NCI-H748 treated with DMSO at 0.1 percent for 48 hours (cell line): Measurements from ENCODE around the gene PRKG1.
A peak's percentile ranks its signal among the peaks of the same experiment; 100 is the strongest.

Experiments
- DNase-seq: peaks from one replicate; lab custom pipeline; 2025; lab: John Stamatoyannopoulos, UW

The PRKG1 gene

DNA sequence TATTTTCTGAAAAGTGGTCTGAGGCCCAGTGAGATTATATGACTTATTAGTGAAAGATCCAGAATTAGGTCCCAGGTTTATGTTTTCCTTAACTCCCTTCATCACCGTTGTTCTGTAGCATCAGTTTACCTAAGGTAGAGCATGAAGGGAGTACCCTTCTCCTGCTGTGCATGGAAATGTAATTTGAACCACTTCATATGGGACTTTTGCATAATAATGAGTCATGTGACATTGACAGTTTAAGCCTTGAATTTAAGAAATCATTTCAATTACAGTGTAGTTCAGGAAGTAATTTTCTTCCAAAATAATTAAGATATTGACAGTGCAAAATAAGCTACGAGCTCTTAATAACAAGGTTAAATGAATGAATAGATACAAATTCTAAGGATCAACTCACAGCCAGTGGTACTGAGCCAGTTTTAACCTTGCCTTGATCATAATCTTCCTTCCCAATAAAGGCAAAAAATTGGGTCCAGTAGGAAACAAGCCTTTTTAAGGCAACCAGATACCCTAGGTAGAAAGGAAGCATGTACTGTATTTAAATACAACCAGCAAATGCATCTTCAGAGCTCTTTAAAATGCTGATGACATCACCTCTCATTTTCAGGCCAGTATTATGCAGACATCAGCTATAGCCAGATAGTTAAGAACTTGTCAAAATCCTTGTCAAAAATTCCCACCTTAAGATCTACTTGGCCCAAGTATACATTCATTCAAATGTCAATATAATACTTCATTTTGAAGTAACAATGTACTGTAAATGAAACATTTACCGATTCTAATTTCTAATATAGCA is 1191.0 kb downstream of the PRKG1 start:
- no peak for DNase-seq

DNA sequence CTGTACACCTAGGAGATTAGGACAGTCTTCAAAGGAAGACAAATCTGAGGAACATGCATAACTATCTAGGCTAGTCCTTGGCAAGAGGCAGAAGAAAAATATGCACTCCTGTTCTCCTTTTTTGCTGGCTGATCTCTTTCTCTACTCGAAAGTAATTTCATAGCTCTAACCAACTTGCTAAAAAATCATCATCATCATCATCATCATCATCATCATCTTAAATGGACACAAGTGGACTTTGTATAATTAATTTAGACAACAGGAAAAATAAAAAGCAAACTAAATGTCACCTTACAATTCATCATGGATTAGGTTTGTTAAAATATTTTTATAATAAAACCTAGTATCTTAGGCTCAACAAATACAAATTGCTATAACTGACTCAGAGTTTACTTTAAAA is 1192.6 kb downstream of the PRKG1 start:
- no peak for DNase-seq

DNA sequence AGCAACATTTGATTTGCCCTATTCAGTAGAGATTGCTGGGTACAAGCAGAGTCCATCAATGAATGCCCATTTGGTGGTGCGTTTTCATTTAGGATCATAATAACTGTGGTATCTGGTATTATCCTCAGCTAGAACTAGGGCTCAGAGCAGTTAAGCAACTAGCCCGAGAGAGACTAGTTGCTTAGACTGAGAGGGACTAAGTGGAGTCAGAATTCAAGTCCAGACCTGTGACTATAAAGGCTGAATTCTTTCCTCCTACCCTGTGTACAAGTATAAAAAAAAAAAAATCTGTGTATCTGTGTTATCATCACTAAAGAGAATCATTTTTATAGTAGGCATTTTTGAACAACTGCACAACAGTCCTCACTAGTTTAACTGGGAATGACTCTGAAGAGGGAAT is 1194.5 kb downstream of the PRKG1 start:
- no peak for DNase-seq

GRCh38 chr10:52269233-52269632 is 1194.9 kb downstream of the PRKG1 start:
- DNase-seq, result no peak

DNA sequence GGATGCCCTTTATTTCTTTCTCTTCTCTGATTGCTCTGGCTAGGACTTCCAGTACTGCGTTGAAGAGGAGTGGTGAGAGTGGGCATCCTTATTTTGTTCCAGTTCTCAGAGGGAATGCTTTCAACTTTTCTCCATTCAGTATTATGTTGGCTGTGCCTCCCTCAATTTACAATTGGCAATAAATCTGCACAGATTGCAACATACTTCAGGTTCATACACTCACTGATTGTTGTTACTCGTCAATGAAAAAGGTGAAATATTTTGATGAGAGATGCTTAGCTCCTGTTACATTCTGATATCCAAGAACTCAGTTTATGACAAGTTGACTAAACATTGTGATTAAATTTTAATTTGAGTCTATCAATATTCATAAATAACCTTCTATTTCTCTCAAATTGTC is 1201.9 kb downstream of the PRKG1 start:
- DNase-seq, result no peak

GRCh38 chr10:52276986-52277385 is 1202.7 kb downstream of the PRKG1 start:
- no peak for DNase-seq

DNA sequence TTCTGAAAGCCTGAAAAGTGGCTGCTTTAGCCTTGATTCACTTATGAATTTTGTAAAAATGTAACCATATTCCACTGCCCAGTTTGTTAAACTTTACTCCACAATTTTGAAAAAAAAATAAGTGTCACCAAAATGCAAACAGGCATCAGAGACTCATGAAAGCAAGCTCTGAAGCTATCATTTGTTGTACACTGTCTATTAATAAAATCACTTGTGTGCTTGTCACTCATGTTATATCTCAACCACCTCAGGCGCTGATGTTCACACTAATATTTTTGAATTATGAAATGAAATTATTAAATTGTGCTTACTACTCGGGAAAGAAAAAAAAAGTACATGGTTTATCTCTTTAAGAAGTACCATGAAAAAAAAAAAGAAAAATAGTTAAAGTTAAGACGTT is 1205.3 kb downstream of the PRKG1 start:
- DNase-seq, result no peak

- no peak for DNase-seq
These were observed 1205.8 kb downstream of the PRKG1 start for GRCh38 chr10:52280051-52280450.

DNA sequence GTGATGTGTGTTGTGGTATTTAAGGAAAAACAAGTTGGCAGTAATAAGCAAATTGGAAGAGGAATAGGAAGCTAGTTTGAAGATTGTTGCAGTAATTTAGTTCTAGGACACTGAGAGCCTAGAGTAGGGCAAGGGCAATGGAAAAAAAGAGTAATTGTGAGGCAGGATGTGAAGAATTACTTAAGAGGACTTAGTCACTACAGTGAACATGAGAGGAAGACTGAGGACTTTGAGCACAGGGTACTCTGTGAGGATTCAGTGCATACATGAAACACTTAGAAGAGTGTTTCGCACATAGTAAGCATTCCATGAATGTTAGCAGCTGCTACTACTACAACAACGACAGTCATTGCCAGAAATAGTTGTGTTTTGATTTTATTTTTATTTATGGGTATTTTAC is 1208.9 kb downstream of the PRKG1 start:
- no peak for DNase-seq

- no peak for DNase-seq
These were observed 1210.2 kb downstream of the PRKG1 start for GRCh38 chr10:52284416-52285013.

- DNase-seq, result no peak
These were observed 1213.6 kb downstream of the PRKG1 start for GRCh38 chr10:52287866-52288265.

GRCh38 chr10:52297747-52298146 is 1223.5 kb downstream of the PRKG1 start:
- DNase-seq, result no peak

DNA sequence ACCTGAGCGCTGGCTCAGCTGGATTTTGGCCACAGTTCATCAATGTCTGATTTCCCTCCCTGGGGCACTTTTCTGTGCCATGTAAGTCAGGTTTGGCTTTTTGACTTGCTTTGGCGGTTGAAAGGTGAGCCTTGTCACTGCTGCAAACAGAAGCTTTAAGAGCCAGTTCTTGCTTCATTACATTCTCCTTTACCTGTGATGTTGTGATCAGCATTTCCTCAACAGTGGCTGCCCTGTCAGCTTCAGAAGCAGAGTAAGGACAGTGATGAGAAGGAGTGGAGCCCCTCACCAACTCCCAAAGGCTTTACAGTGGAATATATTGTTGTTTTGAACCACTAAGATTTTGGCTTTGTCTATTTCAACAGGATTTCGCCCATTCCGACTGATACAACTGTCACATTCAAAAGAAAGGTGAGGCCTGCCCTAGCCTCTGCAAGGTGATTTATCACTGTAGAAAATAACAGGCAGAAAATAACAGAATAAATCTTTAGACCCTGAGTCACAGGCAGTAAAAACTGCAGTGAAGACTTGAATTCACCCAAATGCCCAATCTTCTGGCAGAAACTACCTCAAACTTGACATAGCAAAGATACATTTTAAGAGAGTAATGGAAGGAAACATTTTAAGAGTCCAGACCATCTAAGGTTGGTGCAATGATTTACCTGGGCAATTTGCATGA is 1226.5 kb downstream of the PRKG1 start:
- no peak for DNase-seq

- peak; percentile 38 for DNase-seq
These were observed 1234.2 kb downstream of the PRKG1 start for GRCh38 chr10:52308251-52309031.

- no peak for DNase-seq
These were observed 1238.6 kb downstream of the PRKG1 start for GRCh38 chr10:52312942-52313255.

DNA sequence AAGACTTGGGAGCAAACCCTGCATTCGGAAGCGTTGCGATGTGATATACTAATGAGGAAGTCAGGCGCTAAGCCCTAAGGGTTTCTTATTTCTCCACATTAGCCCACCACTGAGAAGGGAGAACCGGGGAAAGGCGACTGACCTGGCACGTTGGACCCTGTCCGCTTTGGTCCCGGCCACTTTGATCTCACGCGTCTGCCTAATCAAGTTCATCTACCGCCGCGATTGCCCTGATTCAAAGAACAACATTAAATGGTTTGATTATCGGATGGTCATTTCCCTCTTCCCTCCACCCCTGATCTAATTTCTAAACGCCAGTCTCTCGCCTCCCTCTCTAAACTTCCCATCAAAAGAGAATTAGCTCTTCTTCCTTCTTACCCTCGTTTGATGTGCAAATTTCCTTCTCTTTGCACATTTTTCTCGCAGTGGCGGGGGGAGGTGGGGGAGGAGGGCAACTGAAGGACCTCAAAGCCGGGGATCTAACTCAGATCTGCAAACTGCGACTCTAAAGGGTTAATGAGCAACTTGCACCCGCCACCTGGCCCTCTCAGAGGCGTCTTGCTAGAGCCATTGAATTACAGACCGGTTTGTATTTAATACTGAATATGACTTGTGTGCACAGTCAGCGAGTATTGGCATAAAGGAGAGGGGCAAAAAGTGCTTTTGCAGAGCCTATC is 1239.1 kb downstream of the PRKG1 start:
- no peak for DNase-seq

DNA sequence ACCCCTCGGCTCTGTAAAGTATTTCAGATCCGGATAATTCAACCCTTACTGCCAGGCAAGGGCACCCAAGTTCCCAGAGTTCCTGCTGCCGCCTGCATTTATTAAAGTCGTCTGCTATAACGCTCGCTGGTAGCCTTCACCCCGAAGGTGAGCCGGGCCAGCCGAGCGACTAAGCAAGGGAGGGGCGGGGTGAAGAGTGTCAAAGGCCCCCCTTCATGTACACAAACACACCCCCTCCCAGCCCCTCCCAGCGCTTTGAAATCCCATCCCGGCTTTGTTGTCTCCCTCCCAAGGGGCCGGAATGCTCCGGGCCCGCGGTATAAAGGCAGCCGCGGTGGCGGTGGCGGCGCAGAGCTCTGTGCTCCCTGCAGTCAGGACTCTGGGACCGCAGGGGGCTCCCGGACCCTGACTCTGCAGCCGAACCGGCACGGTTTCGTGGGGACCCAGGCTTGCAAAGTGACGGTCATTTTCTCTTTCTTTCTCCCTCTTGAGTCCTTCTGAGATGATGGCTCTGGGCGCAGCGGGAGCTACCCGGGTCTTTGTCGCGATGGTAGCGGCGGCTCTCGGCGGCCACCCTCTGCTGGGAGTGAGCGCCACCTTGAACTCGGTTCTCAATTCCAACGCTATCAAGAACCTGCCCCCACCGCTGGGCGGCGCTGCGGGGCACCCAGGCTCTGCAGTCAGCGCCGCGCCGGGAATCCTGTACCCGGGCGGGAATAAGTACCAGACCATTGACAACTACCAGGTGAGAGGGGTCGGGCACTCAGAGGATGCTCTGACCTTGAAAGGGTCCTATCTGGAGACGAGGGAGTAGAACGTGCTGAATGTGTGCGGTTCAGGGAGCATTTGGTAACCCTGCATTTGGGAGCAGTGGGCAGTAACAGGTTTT is 1239.9 kb downstream of the PRKG1 start, which contains the start of gene DKK1:
TSS of gene DKK1 (plus strand) at position 349 of the 889 bp plus-strand sequence. CDS start at position 503, 154 bp downstream.
- peak; percentile 1 for DNase-seq

GRCh38 chr10:52314822-52315552 is 1240.7 kb downstream of the PRKG1 start:
- DNase-seq, result no peak

GRCh38 chr10:52316001-52316400 is 1241.7 kb downstream of the PRKG1 start:
- no peak for DNase-seq

DNA sequence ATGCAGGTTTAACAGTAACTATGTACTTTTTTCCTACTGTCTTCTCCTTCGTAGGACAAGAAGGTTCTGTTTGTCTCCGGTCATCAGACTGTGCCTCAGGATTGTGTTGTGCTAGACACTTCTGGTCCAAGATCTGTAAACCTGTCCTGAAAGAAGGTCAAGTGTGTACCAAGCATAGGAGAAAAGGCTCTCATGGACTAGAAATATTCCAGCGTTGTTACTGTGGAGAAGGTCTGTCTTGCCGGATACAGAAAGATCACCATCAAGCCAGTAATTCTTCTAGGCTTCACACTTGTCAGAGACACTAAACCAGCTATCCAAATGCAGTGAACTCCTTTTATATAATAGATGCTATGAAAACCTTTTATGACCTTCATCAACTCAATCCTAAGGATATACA is 1242.2 kb downstream of the PRKG1 start:
- no peak for DNase-seq
